T-helper 1 cell (primary cell): Measurements from ENCODE around the gene RFX1.
"Not testable (repeated sequence)": the region's sequence is repeated elsewhere in the genome, so short reads cannot be mapped to it uniquely, and the experiment has no call there.

Experiments used
- DNase-seq, 5 donors: peaks; one replicate each; pipeline ENCODE4 v3.0.0-alpha.2; 2012 to 2020

The RFX1 gene

DNA sequence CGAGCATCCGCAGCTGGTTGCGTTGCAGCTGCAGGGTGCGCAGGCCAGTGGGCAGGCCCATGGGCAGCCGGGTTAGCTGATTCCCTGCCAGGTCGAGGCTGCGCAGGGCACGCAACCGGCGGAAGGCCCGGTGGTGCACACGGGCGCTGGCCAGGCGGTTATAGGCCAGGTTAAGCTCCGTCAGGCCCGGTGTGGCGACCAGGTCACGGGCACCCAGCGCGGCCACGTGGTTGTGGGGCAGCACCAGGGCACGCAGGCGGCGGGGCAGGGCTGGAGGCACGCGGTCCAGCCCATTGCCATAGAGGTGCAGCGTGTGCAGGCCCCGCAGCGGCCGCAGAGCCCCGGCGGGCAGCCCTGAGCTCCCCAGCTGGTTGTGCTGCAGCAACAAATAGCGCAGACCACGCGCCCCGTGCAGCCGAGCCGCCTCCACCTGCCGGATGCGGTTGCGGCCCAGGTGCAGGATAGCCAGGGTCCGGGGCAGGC is 73.2 kb downstream of the RFX1 start:
- DNase-seq: no peak

DNA sequence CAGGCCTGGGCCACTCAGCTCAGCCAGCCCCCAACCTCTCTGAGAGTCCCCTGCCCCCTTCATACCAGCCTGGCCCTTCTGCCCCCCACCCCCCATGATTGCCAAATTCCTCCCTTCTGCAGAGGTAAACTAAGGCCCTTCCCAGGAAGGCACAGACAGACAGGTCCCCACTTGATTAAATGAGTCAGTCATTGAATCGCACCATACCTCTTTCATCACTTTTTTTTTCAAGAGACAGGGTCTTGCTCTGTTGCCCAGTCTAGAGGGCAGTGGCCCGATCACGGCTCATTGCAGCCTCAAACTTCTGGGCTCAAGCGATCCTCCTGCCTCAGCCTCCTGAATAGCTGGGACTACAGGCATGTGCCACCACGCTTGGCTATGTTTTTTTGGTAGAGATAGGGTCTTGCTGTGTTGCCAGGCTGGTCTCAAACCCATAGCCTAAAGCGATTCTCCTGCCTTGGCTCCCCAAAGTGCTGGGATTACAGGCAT is 73.9 kb downstream of the RFX1 start:
- DNase-seq: no peak

DNA sequence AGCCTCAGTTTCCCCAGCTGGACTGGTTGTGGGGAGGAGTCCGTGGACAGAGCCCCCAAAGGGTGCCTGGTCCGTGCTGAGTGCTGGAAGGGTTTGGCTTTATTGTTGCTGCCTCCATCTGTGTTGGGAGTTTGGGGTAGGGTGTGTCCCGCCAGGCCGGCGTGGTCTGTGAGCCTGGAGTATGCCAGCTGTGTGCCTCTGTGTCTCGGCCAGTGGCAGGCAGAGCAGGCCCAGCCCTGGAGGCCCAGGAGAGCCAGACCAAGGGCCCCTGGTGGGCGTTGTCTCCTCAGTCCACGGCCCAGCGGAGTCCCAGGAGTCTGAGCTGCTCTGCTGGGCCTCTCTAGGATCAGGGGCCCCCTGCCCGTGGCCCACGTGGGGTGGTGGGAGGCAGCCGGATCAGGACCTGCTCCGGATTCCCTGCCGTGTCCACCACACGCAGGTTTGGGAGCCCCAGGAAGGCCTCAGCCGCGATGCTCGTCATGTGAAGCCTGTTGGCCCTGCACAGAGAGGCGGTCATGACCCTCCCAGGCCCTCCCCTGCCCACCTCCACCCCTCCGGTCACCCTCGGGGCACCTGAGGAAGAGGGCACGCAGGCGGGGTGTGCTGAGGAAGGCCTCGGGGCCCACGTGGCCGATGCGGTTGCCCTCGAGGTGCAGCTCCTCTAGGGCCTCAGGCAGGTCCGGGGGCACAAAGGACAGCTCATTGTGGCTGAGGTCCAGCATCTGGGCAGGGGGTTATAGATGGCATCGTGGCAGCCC is 74.5 kb downstream of the RFX1 start:
- no peak for DNase-seq

DNA sequence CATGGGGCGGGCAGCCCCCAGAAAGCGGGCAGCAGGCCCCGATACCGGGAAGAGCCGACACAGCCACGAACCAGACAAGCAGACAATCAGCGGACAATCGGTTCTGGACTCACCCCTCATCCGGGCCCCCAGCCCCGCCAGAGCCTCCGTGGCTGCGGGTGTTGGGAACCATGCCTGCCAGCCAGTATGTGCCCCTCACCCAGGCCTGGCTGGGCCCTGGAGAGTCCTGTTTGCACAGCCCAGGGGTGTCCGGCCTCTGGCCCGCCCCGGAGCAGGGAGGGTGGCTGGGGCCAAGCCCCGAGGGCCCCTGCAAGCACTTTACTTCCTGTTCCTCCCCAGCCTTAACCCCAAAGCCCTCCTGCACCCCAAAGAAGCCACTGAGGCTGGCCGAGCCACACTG is 75.7 kb downstream of the RFX1 start:
- no peak for DNase-seq

DNA sequence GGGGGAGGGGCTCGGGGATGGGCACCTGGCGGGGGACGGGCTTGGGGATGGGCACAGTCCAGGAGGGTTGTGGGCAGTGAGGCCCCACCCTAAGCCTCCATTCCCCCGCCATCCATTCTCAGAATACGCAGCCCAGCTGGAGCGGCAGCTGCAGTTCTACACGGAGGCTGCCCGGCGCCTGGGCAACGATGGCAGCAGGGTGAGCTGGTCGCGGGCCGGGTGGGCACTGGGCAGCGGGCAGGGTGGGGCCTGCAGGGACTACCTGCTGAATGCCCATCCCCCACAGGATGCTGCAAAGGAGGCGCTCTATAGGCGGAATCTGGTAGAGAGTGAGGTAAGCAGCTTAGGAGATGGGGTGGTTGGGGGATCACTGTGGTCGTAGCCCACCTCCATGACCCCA is 76.2 kb downstream of the RFX1 start:
- no peak for DNase-seq

DNA sequence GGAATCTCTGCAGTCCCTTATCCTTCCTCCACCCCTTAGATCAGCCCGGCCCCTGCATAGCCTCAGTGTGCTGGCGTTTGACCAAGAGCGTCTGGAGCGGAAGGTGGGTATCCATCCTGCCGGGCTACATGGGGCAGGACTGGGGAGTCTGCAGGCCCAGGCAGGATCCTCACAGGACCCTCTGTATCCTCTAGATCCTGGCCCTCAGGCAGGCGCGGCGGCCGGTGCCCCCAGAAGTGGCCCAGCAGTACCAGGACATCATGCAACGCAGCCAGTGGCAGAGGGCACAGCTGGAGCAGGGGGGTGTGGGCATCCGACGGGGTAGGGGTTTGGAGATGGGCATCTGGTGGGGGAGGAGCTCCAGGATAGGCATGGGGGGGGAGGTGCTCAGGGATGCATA is 76.8 kb downstream of the RFX1 start:
- no peak for DNase-seq

DNA sequence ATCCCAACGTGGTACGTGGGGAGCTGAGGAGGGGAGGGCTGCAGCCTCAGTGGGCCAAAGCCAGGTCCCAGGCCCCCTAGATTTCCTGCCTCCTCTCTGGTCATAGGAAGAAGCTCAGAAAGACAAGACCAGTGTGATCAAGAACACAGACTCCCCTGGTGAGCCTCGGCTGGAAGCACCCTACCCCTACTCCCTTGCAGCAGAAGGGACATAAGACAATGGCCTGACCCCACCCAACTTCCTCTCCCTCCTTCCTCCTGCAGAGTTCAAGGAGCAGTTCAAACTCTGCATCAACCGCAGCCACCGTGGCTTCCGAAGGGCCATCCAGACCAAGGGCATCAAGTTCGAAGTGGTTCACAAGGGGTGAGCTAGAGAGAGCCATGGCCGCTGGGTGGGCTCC is 79.4 kb downstream of the RFX1 start:
- no peak for DNase-seq

DNA sequence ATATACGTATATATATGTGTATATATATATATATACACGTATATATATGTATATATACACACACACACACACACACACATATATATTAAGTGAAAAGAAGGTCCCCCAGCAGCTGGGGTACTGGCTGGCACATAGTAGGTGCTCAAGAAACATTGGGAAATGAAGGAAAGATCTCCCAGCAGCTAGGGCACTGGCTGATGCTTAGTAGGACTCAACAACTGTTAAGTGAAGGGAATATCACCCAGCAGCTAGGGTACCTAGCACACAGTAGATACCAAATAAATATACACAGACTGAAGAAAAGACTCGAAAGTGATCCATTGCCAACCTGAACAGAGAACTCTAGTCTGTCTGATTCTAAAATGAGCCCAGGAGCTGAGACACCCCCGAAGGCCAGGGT is 80.1 kb downstream of the RFX1 start:
- DNase-seq: no peak

DNA sequence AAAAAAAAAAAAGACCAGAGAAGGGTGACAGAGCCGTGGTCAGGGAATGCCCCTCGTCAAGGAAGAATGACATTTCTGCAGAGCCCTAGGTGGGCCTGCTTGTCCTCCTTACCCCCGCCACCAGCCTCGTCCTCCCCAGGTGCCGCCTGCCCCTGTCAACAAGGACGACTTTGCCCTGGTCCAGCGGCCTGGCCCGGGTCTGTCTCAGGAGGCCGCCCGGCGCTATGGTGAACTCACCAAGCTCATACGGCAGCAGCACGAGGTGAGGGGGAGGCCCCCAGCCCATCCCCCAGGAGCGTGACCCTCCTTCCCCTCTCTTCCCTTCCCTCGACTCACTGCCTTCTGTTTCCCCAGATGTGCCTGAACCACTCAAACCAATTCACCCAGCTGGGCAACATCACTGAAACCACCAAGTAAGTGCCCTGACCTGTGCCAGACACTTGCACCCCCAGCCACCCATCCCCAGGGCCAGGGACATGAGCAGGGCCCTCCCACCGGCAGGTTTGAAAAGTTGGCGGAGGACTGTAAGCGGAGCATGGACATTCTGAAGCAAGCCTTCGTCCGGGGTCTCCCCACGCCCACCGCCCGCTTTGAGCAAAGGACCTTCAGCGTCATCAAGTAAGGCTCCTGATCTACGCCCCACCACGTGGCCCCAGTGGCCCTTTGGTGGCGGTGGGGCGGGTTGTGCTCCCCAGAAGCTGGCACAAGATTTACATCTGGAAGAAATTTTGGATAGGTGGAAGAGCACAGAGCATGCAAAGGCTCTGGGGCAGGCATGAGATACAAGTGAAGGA is 82.7 kb downstream of the RFX1 start:
- no peak for DNase-seq

DNA sequence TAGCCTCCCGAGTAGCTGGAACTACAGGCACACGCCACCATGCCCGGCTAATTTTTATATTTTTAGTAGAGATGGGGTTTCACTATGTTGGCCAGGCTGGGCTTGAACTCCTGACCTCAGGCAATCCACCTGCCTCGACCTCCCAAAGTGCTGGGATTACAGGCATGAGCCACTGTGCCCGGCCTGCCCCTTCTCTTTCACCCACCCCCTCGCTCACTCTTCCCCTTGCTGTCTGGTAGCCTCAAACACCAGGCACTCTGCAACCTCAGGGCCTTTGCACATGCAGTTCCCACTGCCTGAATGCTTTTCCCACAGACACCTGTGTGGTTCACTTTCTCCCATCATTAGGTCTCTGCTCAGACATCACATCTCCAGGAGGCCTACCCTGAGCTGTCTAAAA is 84.0 kb downstream of the RFX1 start:
- not testable (repeated sequence) for DNase-seq

DNA sequence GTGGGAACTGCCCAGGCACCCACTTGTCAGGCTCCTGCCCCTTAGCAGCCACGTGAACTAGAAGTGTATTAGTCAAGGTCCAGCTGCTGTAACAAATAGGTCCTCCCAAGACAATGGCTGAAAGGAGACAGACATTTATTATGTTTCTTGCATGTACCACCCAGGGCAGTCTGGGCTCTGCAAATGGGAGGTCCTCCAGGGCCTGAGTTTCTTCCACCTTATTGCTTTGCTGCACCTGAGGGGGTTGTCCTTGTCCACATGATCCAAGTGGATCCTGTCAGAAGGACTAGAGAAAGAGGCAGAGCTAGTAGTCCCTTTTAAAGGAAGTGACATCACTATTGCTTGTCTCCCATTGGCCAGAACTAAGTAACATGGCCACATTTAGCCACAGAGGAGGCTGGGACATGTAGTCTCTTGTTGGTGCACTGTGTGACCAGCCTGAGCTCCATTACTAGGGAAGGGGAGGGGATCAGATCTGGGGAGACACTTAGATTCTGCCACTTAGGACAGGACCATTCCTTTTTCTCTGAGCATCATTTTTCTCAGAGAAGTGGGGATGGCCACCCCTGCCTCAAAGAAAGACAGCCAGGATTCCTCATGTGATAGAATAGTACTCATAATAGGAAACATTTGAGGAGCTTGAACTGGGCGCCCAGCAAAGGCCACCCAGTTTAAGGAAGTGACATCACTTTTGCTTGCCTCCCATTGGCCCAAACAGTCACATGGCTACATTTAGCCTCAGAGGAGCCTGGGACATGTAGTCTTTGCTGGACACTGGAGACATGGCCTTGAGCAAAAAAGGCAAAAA is 85.0 kb downstream of the RFX1 start:
- DNase-seq: peak in 1 of 5 donors; percentile 46

DNA sequence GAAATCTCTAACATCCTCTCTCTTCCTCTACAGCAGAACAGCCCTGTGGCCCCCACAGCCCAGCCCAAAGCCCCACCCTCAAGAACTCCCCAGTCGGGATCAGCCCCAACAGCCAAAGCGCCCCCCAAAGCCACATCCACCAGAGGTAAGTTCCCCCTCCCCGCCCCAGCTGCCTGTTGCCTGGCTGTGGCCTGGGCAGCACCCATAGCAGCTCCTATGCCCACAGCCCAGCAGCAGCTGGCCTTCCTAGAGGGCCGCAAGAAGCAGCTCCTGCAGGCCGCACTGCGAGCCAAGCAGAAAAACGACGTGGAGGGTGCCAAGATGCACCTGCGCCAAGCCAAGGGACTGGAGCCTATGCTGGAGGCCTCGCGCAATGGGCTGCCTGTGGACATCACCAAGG is 85.6 kb downstream of the RFX1 start:
- no peak for DNase-seq

DNA sequence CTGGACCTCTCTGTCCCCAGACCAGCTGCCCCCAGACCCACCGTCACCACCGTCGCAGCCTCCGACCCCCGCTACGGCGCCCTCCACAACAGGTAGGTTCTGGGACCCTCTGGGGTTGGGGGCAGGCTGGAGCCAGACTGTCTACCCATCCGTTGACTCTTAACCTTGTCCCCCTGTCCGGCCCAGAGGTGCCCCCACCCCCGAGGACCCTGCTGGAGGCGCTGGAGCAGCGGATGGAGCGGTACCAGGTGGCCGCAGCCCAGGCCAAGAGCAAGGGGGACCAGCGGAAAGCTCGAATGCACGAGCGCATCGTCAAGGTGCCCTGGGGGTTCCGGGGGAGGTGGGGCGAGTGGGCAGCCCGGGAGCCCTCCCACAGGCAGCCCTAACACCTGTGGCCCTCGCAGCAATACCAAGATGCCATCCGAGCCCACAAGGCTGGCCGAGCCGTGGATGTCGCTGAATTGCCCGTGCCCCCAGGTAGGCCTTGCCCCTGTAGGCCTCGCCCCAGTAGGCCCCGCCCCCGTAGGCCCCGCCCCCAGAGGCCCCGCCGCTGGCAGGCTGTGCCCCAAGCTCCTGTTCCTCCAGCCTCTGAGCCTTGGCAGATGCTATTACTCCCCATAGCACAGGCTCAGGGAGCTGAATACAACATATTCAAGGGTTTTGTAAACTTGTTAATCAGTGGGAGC is 87.3 kb downstream of the RFX1 start:
- DNase-seq: no peak

DNA sequence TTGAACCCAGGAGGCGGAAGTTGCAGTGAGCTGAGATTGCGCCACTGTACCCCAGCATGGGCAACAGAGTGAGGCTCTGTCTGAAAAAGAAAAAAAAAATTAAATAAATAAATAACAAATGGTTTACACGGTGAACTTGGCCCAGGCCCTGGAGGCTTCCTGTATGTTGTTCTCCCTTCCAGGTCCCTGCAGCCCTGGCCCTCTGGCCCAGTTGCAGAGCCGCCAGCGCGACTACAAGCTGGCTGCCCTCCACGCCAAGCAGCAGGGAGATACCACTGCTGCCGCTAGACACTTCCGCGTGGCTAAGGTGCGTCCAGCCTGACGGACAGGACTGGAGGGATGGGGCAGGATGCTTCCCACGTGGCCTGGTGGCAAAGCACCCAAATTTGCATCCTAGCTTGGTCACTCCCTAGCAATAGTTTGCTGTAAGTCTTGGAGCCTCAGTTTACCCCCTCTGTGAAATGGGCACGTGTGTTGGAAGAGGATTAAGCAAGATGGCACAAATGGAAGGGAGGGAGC is 88.2 kb downstream of the RFX1 start:
- DNase-seq: no peak

DNA sequence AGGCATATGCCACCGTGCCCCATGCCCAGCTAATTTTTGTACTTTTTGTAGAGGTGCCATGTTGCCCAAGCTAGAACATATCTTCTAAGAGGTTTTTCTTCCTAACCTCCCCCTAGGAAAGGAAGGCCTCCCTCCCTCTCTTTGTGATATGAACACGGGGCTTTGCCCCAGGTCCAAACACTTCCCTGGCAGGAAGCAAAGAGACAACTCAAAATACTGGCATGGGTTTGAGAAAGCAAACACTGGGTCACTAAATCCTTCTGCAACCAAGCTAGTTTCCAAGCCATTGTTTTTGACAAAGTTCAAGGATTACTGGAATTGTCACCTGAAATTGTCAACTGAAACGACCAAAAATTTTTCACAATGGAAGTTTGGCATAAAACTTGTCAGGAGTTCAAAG is 91.3 kb downstream of the RFX1 start:
- DNase-seq: no peak

DNA sequence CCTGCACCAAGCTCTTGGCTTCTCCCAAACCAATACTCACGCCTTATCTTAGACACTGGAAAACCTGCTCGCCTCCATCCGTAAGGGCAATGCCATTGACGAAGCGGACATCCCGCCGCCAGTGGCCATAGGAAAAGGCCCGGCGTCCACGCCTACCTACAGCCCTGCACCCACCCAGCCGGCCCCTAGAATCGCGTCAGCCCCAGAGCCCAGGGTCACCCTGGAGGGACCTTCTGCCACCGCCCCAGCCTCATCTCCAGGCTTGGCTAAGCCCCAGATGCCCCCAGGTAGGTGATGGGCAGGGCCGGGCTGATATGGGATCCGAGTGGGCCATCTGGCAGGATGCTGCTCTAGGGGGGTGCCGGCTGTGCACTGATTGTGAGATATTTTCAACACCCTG is 92.8 kb downstream of the RFX1 start:
- no peak for DNase-seq
